HG03342 (cell line): Measurements from ENCODE around the gene YPEL2.

Source experiments
- ATAC-seq: cut with Tn5 transposase; IDR thresholded peaks from one replicate; pipeline ENCODE4 v1.9.1; 2021; ENCODE audit warnings: mild to moderate bottlenecking, moderate library complexity; ENCODE audit not compliant: unreplicated experiment

The YPEL2 gene

GRCh38 chr17:59355702-59356325, 24.4 kb downstream of the YPEL2 start:
- no peak for ATAC-seq

- ATAC-seq, result no peak
Measured at GRCh38 chr17:59356543-59357218, 25.2 kb downstream of the YPEL2 start.

GRCh38 chr17:59357219-59357697, 25.8 kb downstream of the YPEL2 start:
- no peak for ATAC-seq

GRCh38 chr17:59357929-59358328, 26.5 kb downstream of the YPEL2 start:
- ATAC-seq, result no peak

GRCh38 chr17:59361386-59361785, 29.9 kb downstream of the YPEL2 start:
- ATAC-seq, result no peak

GRCh38 chr17:59361916-59362810, 30.7 kb downstream of the YPEL2 start:
- ATAC-seq, result peak; percentile 41

- ATAC-seq, result no peak
Measured at GRCh38 chr17:59362811-59363205, 31.4 kb downstream of the YPEL2 start.

GRCh38 chr17:59365383-59365981, 34.0 kb downstream of the YPEL2 start:
- ATAC-seq, result no peak

- ATAC-seq, result no peak
Measured at GRCh38 chr17:59366040-59366757, 34.7 kb downstream of the YPEL2 start.

GRCh38 chr17:59366773-59367656, 35.6 kb downstream of the YPEL2 start:
- ATAC-seq, result no peak

- ATAC-seq, result no peak
Measured at GRCh38 chr17:59367657-59368045, 36.2 kb downstream of the YPEL2 start.

- ATAC-seq, result no peak
Measured at GRCh38 chr17:59368218-59368857, 36.9 kb downstream of the YPEL2 start.

GRCh38 chr17:59369031-59369975, 37.8 kb downstream of the YPEL2 start:
- ATAC-seq, result no peak

GRCh38 chr17:59370593-59371299, 39.3 kb downstream of the YPEL2 start:
- no peak for ATAC-seq

GRCh38 chr17:59371416-59372100, 40.1 kb downstream of the YPEL2 start:
- ATAC-seq, result no peak

GRCh38 chr17:59372138-59372751, 40.8 kb downstream of the YPEL2 start:
- ATAC-seq, result peak; percentile 60
